ENCODE measurements around the gene F2.

DNA sequence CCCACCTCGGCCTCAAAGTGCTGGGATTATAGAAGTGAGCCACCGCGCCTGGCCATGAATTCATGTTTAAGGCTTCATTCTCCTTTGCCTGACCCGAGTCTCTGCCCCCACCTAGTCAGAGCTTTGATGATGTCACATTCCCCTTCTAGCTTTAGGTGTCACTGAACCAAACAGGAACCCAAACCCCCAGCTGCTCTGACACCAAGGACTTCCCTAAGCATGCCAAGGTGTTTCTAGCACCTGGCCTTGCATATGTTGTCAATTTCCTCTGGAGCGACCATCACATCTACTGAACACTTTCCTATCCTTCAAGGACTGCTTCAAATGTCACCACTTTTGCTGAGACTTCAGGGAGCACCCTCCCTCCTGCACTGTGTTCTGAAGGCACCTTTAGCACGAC, 2.3 kb downstream of the F2 start:
- TF ChIP-seq, protein P1, sequence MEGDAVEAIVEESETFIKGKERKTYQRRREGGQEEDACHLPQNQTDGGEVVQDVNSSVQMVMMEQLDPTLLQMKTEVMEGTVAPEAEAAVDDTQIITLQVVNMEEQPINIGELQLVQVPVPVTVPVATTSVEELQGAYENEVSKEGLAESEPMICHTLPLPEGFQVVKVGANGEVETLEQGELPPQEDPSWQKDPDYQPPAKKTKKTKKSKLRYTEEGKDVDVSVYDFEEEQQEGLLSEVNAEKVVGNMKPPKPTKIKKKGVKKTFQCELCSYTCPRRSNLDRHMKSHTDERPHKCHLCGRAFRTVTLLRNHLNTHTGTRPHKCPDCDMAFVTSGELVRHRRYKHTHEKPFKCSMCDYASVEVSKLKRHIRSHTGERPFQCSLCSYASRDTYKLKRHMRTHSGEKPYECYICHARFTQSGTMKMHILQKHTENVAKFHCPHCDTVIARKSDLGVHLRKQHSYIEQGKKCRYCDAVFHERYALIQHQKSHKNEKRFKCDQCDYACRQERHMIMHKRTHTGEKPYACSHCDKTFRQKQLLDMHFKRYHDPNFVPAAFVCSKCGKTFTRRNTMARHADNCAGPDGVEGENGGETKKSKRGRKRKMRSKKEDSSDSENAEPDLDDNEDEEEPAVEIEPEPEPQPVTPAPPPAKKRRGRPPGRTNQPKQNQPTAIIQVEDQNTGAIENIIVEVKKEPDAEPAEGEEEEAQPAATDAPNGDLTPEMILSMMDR (IDR thresholded peaks at IDR 0.05 in 4 of 5, conservative IDR thresholded peaks at IDR 0.05 in 1 of 5) = no peak
- no peak for TF ChIP-seq POLR2A (IDR thresholded peaks at IDR 0.05)
